ENCODE results near the gene HSD3B7. TPM values are rescaled to one million over a fixed set of nuclear protein-coding genes. Genes with fewer than 3 reads are reported as not detected.

Gene HSD3B7
- total RNA-seq, 1 donor = 0.73 TPM

DNA sequence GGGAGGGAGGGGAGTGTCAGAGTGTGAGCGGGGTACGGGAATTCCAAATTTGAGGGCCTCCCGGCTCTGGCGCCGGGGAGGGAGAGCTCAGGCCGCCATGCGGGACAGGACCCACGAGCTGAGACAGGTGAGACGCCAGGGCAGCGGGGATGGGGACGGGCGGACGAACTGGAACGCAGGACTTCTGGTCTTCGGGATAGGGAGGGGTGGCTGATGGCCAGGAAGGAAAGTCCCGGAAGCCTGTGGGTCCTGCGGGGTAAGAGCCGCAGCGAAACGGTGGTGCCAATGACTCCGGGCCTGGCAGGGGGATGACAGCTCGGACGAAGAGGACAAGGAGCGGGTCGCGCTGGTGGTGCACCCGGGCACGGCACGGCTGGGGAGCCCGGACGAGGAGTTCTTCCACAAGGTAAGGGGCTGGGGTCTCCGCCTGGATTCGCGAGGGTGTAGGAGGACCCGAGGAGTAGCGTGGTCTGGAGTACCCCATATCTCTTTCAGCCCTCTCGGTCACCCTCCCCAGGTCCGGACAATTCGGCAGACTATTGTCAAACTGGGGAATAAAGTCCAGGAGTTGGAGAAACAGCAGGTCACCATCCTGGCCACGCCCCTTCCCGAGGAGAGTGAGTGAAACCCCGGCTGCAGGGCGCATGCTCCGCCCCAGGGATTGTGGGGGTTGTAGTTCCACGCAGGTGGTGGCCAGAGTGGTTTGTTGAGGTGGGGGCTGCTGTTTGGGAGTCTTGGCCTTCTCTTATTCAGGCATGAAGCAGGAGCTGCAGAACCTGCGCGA is 48.9 kb downstream of the HSD3B7 start:
- Histone ChIP-seq H3K4me1 (ENCODE audit: insufficient read depth, low read length) (peaks cover 42% of the 10 kb centered on the region), H3K9me3 (ENCODE audit: low read depth, low read length) (no peaks in the 10 kb centered on the region), H3K4me3 (ENCODE audit: low read length) (peak overlapping the region; percentile 95), H3K27me3 (ENCODE audit: insufficient read depth, low read length) (no peaks in the 10 kb centered on the region)

DNA sequence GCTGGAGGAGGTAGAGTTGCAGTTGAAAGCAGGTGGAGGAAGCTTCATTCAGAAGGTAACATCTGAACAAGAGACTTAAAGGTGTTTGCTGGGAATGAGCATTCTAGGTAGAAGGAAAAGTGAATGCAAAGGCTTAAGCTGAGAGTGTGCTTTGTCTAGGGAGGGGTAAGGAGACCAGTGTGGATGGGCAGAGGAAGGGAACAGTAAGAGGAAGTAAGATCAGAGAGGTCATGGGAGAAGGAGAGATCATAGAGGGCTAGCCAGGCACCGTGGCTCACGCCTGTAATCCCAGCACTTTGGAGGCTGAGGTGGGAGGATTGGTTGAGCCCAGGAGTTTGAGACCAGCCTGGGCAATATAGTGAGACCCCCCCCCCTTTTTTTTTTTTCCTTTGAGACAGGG is 51.7 kb downstream of the HSD3B7 start:
- Histone ChIP-seq H3K9me3 (ENCODE audit: low read depth, low read length) (no peaks in the 10 kb centered on the region), H3K4me3 (ENCODE audit: low read length) (no peak overlapping the region), H3K4me1 (ENCODE audit: insufficient read depth, low read length) (peaks cover 42% of the 10 kb centered on the region), H3K27me3 (ENCODE audit: insufficient read depth, low read length) (no peaks in the 10 kb centered on the region)

Other genes starting within 250 kb of the HSD3B7 start
- 15.7 TPM for gene PHKG2, start 236.8 kb upstream of the HSD3B7 start, total RNA-seq
- gene CFAP119, start 223.1 kb upstream of the HSD3B7 start, total RNA-seq = 2.2 TPM
- gene RNF40, start 222.9 kb upstream of the HSD3B7 start, total RNA-seq = 44.1 TPM
- 3.4 TPM for gene ZNF629, start 198.0 kb upstream of the HSD3B7 start, total RNA-seq
- gene BCL7C, start 91.1 kb upstream of the HSD3B7 start, total RNA-seq = 17.0 TPM
- gene CTF1, start 88.6 kb upstream of the HSD3B7 start, total RNA-seq = 0.21 TPM
- gene FBXL19, start 61.6 kb upstream of the HSD3B7 start, total RNA-seq = 5.4 TPM
- 11.3 TPM for gene ORAI3, start 36.1 kb upstream of the HSD3B7 start, total RNA-seq
- gene SETD1A, start 27.5 kb upstream of the HSD3B7 start, total RNA-seq = 16.1 TPM
- 0.63 TPM for gene STX1B, start 25.4 kb downstream of the HSD3B7 start, total RNA-seq
- 16.5 TPM for gene STX4, start 48.4 kb downstream of the HSD3B7 start, total RNA-seq
- 10.7 TPM for gene ZNF668, start 89.0 kb downstream of the HSD3B7 start, total RNA-seq
- 9.6 TPM for gene ZNF646, start 89.2 kb downstream of the HSD3B7 start, total RNA-seq
- gene PRSS53, start 103.7 kb downstream of the HSD3B7 start, total RNA-seq = 1.0 TPM
- 27.1 TPM for gene VKORC1, start 109.6 kb downstream of the HSD3B7 start, total RNA-seq
- gene BCKDK, start 123.2 kb downstream of the HSD3B7 start, total RNA-seq = 11.0 TPM
- gene KAT8, start 132.5 kb downstream of the HSD3B7 start, total RNA-seq = 76.5 TPM
- not detected for gene PRSS8, start 150.5 kb downstream of the HSD3B7 start, total RNA-seq
- 1.2 TPM for gene PRSS36, start 164.9 kb downstream of the HSD3B7 start, total RNA-seq
- 183 TPM for gene FUS, start 194.9 kb downstream of the HSD3B7 start, total RNA-seq
- 93.3 TPM for gene PYCARD, start 217.6 kb downstream of the HSD3B7 start, total RNA-seq
- gene TRIM72, start 228.9 kb downstream of the HSD3B7 start, total RNA-seq = 0.10 TPM
- not detected for gene PYDC1, start 231.9 kb downstream of the HSD3B7 start, total RNA-seq